HS-5 (cell line): ENCODE data around the gene EEF2.
"Not testable (repeated sequence)": the region's sequence is repeated elsewhere in the genome, so short reads cannot be mapped to it uniquely, and the experiment has no call there.

ENCODE experiments used
- DNase-seq: peaks from one replicate; pipeline ENCODE4 v3.0.0-alpha.2; 2012; ENCODE audit warnings: low read depth

The EEF2 gene

GRCh38 chr19:3944018-3944721 is 41.1 kb downstream of the EEF2 start:
- DNase-seq = no peak

GRCh38 chr19:3942790-3943409 is 42.4 kb downstream of the EEF2 start:
- no peak for DNase-seq

GRCh38 chr19:3938300-3938950 is 46.8 kb downstream of the EEF2 start:
- DNase-seq = not testable (repeated sequence)

GRCh38 chr19:3936506-3937442 is 48.5 kb downstream of the EEF2 start:
- DNase-seq = no peak

GRCh38 chr19:3932931-3933810 is 52.1 kb downstream of the EEF2 start, which contains the start of gene NMRK2:
NMRK2 (plus strand) TSS chr19:3933069; CDS start chr19:3933672, 603 bp downstream.
- DNase-seq = no peak

- no peak for DNase-seq
These were observed 54.2 kb downstream of the EEF2 start for GRCh38 chr19:3931041-3931440.
